Islet precursor cell (in vitro differentiated cells): Measurements from ENCODE around the gene MBP.
"Not testable (repeated sequence)": the region's sequence is repeated elsewhere in the genome, so short reads cannot be mapped to it uniquely, and the experiment has no call there.

Experiments
- DNase-seq: peaks from one replicate; pipeline ENCODE4 v3.0.0-alpha.2; 2018

MBP gene

DNA sequence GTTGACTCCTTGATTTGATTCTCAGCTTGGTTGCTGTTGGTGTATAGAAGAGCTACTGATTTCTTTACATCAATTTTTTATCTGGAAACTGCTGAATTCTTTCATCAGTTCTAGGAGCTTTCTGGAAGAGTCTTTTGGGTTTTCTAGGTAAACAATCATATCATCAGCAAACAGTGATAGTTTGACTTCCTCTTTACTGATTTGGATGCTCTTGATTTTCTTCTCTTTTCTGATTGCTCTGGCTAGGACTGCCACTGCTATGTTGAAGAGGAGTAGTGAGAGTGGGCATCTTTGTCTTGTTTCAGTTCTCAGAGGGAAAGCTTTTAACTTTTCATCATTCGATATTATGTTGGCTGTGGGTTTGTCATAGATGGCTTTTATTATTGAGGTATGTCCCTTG is 169.7 kb downstream of the MBP start:
- DNase-seq = no peak

- DNase-seq = no peak
These were observed 172.0 kb downstream of the MBP start for GRCh38 chr18:76960528-76961035.

GRCh38 chr18:76959605-76960004 is 173.0 kb downstream of the MBP start:
- no peak for DNase-seq

- no peak for DNase-seq
These were observed 173.8 kb downstream of the MBP start for GRCh38 chr18:76958692-76959341.

DNA sequence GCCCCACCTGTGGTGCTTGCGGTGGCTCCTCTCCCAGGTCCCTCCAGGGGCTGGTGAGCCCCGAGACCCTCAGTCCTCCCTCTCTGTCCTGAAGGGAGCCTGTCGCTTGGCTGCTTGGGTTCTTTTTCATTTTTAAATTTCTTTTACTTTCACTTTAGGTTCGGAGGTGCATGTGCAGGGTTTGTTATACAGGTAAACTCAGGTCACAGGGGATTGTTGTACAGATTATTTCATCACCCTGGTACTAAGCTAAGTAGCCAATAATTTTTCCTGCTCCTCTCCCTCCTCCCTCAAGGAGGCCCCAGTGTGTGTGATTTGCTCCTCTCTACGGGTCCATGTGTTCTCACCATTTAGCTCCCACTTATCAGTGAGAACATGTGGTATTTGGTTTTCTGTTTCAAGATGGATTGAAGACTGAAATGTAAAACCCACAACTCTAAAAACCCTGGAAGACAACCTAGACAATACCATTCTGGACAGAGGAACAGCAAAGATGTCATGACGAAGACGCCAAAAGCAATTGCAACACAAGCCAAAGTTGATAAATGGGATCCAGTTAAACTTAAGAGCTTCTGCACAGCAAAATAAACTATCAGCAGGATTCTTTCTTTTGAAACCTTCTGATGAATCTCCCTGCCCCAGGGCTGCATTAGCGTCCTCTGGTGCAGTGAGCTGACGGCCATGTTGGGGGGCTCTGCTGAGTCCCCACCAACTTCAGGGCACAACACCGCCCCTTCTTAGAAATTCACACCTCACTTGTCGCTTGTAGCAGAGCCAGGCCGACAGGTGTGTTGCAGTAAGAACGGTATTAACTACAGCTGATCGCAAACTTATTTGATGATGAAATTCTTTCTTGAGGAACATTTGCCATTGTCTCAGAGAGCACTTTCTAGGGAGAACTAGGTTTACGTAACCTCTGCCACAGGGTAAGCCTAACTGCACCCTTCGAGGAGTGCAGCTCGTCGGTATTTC is 174.9 kb downstream of the MBP start:
- no peak for DNase-seq

- no peak for DNase-seq
These were observed 175.9 kb downstream of the MBP start for GRCh38 chr18:76956648-76957047.

GRCh38 chr18:76955524-76956170 is 176.9 kb downstream of the MBP start:
- no peak for DNase-seq

GRCh38 chr18:76953583-76954233 is 178.9 kb downstream of the MBP start:
- DNase-seq = no peak

GRCh38 chr18:76953156-76953555 is 179.4 kb downstream of the MBP start:
- no peak for DNase-seq

DNA sequence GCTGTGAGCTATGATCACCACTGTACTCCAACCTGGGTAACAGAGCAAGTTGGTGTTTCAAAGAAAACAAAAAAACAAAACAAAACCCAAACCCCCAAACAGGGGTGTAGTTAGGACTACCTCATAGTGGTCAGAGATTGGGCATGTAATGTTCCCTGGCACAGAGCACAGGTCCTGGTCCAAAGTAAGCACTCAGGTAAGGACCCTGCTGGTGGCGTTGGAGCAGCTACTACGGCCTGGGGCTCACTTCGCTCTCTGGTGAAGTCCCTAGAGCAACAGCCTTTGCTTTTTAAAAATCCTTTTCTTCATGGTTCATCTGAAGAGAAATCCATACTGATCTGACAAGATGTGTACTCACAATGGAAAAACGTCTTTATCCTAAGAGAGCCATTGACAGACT is 179.8 kb downstream of the MBP start:
- no peak for DNase-seq

DNA sequence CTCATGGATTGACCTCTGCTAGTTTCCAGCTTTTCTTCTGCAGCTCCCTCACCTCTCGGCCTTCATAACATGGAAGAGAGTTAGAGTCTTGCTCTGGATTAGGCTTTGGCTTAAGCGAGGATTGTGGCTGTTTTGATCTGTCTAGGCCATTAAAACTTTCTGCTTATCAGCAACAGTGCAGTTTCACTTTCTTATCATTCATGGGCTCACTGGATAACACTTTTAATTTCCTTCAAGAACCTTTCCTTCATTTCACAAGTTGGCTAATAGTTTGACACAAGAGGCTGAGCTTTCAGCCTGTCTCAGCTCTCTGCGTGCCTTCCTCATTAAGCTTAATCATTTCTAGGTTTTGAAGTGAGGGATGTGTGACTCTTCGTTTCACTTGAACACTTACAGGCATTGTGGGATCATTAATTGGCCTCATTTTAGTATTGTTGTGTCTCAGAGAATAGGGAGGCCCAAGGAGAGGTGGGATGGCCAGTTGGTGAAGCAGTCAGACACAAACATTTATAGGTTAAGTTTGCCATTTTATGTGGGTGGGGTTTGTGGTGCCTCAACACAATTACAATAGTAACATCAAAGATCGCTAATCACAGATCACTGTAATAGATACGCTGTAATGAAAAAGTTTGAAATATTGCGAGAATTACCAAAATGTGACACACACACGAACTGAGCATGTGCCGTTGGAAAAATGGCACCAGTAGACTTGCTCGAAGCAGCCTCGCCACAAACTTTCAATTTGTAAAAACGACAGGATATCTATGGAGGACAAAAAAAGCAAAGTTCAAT is 180.9 kb downstream of the MBP start:
- no peak for DNase-seq

DNA sequence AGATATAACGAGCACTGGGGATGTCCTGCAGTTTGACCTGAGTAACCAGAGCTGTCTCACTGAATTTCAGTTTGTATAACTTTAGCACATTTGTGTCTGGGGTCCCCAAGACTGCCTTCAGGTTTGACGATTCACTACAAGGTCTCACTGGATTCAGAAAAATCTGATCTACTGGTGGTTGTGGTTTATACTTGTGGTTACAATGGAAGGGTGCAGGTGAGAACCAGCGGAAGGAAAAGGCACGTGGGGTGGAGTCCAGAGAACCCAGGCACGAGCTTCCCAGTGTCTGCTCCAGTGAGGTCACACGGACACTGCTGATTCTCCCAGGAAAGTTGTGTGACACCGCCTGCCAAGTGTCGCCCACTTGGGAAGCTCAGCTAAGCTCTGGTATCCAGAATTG is 184.2 kb downstream of the MBP start:
- DNase-seq = no peak

- not testable (repeated sequence) for DNase-seq
These were observed 188.2 kb downstream of the MBP start for GRCh38 chr18:76944346-76944745.

GRCh38 chr18:76943542-76944339 is 188.8 kb downstream of the MBP start:
- no peak for DNase-seq

DNA sequence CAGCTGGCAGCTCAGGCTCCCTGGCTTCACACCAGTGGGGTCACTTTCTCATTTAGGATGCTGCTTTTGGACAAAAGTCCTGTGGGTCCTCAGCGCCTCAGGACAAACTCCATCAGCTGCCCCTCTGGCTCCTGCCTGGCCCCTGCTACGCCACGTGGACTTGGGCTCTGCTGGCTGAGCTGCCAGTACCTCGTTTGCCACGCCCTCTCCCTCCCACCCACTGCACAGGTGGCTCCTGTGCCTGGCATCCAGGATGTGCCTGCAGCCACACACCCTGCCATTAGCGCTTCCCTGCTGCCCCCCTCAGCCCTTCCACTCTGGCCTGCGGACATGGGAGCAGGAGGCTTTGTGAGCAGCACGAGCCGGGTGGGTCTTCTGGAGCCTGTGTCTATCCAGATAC is 191.3 kb downstream of the MBP start:
- DNase-seq = no peak

DNA sequence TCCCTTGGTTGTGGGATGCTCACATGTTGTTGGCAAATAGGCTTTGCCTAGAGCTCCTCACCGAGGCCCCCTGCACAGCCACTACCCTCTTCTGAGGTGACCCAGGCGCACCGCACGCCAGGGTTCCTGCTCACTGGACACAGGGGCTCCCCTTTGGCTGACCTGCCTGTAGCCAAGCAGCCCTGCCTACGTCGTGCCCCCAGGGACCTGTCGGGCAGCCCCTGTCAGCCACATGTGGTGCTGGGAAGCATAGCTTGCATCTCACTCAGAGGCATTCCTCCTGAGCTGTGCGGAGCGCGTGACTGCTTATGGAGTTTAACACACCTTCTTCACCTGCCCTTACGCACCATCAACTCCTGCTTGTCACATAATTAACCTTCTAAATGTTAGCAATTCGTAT is 194.0 kb downstream of the MBP start:
- no peak for DNase-seq

DNA sequence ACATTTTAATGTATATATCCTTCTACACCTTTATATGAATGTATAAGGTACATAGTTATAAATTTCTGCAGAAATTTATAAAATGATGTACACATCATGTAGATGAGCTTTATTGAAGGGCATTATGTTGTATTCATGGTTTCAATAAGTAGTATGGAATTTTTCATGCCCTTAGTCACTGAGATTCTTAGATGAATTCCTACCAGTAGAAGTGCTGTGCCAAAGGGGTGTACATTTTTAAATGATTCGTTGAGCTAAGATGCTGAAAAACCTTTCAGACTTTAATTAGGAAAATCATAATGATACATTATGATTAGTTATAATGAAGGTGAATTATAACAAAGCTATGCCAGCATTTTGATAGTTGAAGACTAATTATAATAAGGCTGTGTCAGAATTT is 195.0 kb downstream of the MBP start:
- DNase-seq = no peak

- DNase-seq = no peak
These were observed 195.7 kb downstream of the MBP start for GRCh38 chr18:76936877-76937276.

DNA sequence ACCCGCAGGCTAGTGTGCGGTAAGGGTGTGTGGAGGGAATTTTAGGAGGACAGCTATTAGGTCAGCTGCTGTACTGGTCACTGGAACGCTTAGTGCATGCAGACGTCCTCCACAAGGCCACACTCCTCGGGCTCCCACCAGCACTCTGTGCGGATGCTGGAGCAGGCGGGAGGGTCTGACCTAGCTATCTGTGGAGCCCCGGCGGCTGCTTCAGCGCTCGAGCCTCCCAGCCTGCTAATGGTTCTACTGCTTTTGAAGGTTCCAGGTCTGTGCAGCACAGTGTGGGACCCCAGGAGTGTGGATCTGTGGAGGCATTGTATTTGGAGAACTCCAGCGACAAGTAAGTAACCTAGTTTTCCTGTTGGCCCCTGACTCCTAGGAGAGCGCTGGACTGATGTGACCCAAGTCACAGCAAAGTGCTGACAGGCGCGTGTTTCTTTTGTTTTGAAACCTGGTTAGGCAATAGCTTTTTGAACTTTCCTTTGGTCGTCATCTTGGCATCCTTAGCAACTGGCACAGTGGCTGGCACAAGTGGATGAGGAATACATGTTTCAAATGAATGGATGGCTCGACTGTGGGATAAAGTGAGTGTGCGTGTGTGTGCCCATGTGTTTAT is 196.8 kb downstream of the MBP start:
- DNase-seq = no peak

GRCh38 chr18:76932026-76932819 is 200.4 kb downstream of the MBP start:
- DNase-seq = no peak
